B cell (primary cell): ENCODE results near the gene MCF2L. TPM values are rescaled to one million over a fixed set of nuclear protein-coding genes. Genes with fewer than 3 reads are reported as not detected.
"Not testable (repeated sequence)": the region's sequence is repeated elsewhere in the genome, so short reads cannot be mapped to it uniquely, and the experiment has no call there.

ENCODE experiments used
- ATAC-seq: fragments of 200-7000 bp; cut with Tn5 transposase; one replicate; pipeline ENCODE4 v1.10.0; 2021; ENCODE audit warnings: low read depth, mild to moderate bottlenecking, moderate number of reproducible peaks, moderate library complexity
- CTCF ChIA-PET: fragments of 350-600 bp; sonication (Branson Sonifier 250); formaldehyde crosslinking; loops from one replicate; lab custom pipeline; 2021; ENCODE audit warnings: antibody characterized with exemption, inconsistent platforms; lab: Charles Lee
- POLR2A ChIA-PET: fragments of 350-600 bp; sonication (Branson Sonifier 250); formaldehyde crosslinking; loops from one replicate; lab custom pipeline; 2021; ENCODE audit warnings: antibody characterized with exemption; lab: Charles Lee
- DNase-seq: peaks from one replicate; pipeline ENCODE4 v3.0.0; 2013
- H2AFZ ChIP-seq: 2 replicates; pipeline ENCODE4 v1.6.1; 2012; ENCODE audit warnings: mild to moderate bottlenecking, low read depth, low read length; ENCODE audit not compliant: insufficient read depth, poor library complexity, severe bottlenecking
- H3K27ac ChIP-seq, 2 donors: 1 replicate in 1 of 2; 2 replicates in 1 of 2; pipeline ENCODE4 v1.5.1; 2012 to 2013; ENCODE audit warnings: low read length in 2 of 2, mild to moderate bottlenecking in 2 of 2, moderate library complexity in 1 of 2
- H3K27me3 ChIP-seq, 4 experiments: fragments of 200-600 bp in 1 of 4; sonication (generic) in 1 of 4; replicated peaks in 1 of 4; 1 replicate in 2 of 4; 2 replicates in 2 of 4; pipeline versions ENCODE4 v1.6.1 to v1.7.0; 2013 to 2016; ENCODE audit warnings: low read length in 3 of 4, mild to moderate bottlenecking in 2 of 4, mixed read lengths in 1 of 4, moderate library complexity in 1 of 4; ENCODE audit not compliant: insufficient read depth in 4 of 4, control insufficient read depth in 3 of 4; ENCODE audit errors: control extremely low read depth in 1 of 4
- H3K36me3 ChIP-seq, 2 experiments: replicated peaks in 1 of 2; 1 replicate in 1 of 2; 2 replicates in 1 of 2; pipeline versions ENCODE4 v1.6.1 to v1.7.1; 2013; ENCODE audit warnings: low read length in 1 of 2; ENCODE audit not compliant: insufficient read depth in 2 of 2, control insufficient read depth in 1 of 2; ENCODE audit errors: control extremely low read depth in 1 of 2, extremely low read depth in 1 of 2
- H3K4me1 ChIP-seq, 2 donors: fragments of 200-600 bp in 1 of 2; sonication (generic) in 1 of 2; 1 replicate in 1 of 2; 2 replicates in 1 of 2; pipeline versions ENCODE4 v1.5.1 to v1.6.1; 2013 to 2017; ENCODE audit warnings: low read length in 2 of 2; ENCODE audit not compliant: control insufficient read depth in 2 of 2, insufficient read depth in 2 of 2
- H3K4me2 ChIP-seq: replicated peaks from 2 replicates; pipeline ENCODE3; 2012; ENCODE audit warnings: mild to moderate bottlenecking, low read depth, low read length; ENCODE audit not compliant: poor library complexity, severe bottlenecking
- H3K4me3 ChIP-seq, 5 experiments: fragments of 200-600 bp in 1 of 5; sonication (generic) in 1 of 5; 1 replicate in 3 of 5; 2 replicates in 2 of 5; pipeline versions ENCODE4 v1.5.1 to v1.7.0; 2011 to 2016; ENCODE audit warnings: low read length in 4 of 5, mild to moderate bottlenecking in 4 of 5, low read depth in 2 of 5, control low read depth in 1 of 5, moderate library complexity in 1 of 5; ENCODE audit not compliant: insufficient read depth in 1 of 5; ENCODE audit errors: control extremely low read depth in 1 of 5, extremely low read depth in 1 of 5
- H3K79me2 ChIP-seq: fragments of 200-600 bp; sonication (generic); one replicate; pipeline ENCODE4 v1.6.0; 2016; ENCODE audit warnings: low read length; ENCODE audit not compliant: control insufficient read depth, insufficient read depth
- H3K9ac ChIP-seq: fragments of 200-600 bp; sonication (generic); 2 replicates; pipeline ENCODE4 v1.6.1; 2017; ENCODE audit warnings: mild to moderate bottlenecking, low read length, moderate library complexity
- H3K9me3 ChIP-seq, 3 donors: one replicate each; pipeline versions ENCODE4 v1.6.1 to v1.7.1; 2013; ENCODE audit warnings: low read length in 2 of 3; ENCODE audit not compliant: control insufficient read depth in 2 of 3, insufficient read depth in 1 of 3; ENCODE audit errors: control extremely low read depth in 1 of 3
- H4K20me1 ChIP-seq: 2 replicates; pipeline ENCODE4 v1.6.0; 2012; ENCODE audit warnings: mild to moderate bottlenecking, low read length; ENCODE audit not compliant: insufficient read depth, control insufficient read depth, poor library complexity, severe bottlenecking
- H3K27ac Mint-ChIP-seq: one replicate; pipeline ENCODE4 v1.8.0; 2021; ENCODE audit warnings: mixed read lengths
- H3K27me3 Mint-ChIP-seq: one replicate; pipeline ENCODE4 v1.8.0; 2021; ENCODE audit warnings: mixed read lengths
- H3K4me1 Mint-ChIP-seq: one replicate; pipeline ENCODE4 v1.8.0; 2021; ENCODE audit warnings: mixed read lengths
- H3K4me3 Mint-ChIP-seq: one replicate; pipeline ENCODE4 v1.8.0; 2021; ENCODE audit warnings: mixed read lengths
- H3K9me3 Mint-ChIP-seq: one replicate; pipeline ENCODE4 v1.8.0; 2022; ENCODE audit warnings: mixed read lengths; ENCODE audit not compliant: insufficient read depth
- EZH2 ChIP-seq: IDR thresholded peaks from 2 replicates; pipeline ENCODE4 v1.6.1; 2012; ENCODE audit warnings: borderline replicate concordance, low read depth, mild to moderate bottlenecking, moderate library complexity, low read length; ENCODE audit not compliant: insufficient read depth, poor library complexity, severe bottlenecking
- WGBS: methylation state at CpG from one replicate; pipeline ENCODE4 v1.1.5; 2013; ENCODE audit warnings: missing lambda C conversion rate; ENCODE audit not compliant: insufficient coverage; 5-methylcytosine and 5-hydroxymethylcytosine counted together
- intact Hi-C: fragments of 100-400 bp; cut with micrococcal nuclease; formaldehyde crosslinking; loops from one replicate; pipeline ENCODE4 v1.10.0; 2022
- polyA plus RNA-seq: library from polyadenylated mRNA; depleted of rRNA; stranded (reverse); fragments of >200 nt; gene quantifications from 2 replicates; pipeline ENCODE4 v1.2.3, GENCODE V29; 2012
- total RNA-seq, 2 donors: library from RNA; stranded (reverse); fragments of 120-200 nt in 1 of 2; gene quantifications; 1 replicate in 1 of 2; 2 replicates in 1 of 2; pipeline versions ENCODE4 v1.2.3 to v1.2.4, GENCODE V29; 2013 to 2022
- TF ChIP-seq, protein P1 (sequence below): fragments of 200-600 bp; IDR thresholded peaks from one replicate; pipeline ENCODE4 v1.8.0; 2022; ENCODE audit warnings: antibody characterized with exemption, mild to moderate bottlenecking

MCF2L gene
- total and polyA plus RNA-seq, 2 donors (not counting 1 experiment from before 2014, with no cell fraction given), result 3.7 to 8.2 TPM

DNA sequence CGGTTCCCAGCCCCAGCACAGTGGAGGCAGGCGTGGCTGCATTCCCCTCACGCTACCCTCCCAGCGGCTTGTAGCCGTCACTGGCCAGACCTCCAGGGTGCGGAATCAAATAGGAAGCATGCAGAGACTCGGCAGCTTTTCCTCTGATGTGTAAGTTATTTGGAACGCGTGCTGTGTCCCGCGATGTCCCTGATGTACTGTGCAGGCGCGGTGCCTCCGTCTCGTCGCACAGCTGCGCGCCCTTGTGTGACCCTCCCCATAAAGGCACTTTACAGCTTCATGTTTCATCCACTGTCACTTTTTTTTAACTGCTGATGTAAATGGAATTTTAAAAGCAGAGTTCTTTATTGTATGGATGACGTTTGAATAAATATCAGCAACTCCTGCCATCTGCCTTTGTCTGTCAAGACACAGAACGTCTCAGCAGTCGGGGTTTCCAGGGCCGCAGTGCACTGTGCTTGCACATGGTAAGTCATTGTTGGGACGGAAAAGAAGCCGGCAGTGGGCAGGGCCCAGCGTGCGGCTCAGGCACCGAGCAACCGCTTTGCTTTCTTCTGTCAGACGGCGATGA is 129.2 kb downstream of the MCF2L start:
- no peak overlapping the region for H3K9ac ChIP-seq
- H3K9me3 ChIP-seq, result no peaks in the 10 kb centered on the region
- TF ChIP-seq, protein P1, sequence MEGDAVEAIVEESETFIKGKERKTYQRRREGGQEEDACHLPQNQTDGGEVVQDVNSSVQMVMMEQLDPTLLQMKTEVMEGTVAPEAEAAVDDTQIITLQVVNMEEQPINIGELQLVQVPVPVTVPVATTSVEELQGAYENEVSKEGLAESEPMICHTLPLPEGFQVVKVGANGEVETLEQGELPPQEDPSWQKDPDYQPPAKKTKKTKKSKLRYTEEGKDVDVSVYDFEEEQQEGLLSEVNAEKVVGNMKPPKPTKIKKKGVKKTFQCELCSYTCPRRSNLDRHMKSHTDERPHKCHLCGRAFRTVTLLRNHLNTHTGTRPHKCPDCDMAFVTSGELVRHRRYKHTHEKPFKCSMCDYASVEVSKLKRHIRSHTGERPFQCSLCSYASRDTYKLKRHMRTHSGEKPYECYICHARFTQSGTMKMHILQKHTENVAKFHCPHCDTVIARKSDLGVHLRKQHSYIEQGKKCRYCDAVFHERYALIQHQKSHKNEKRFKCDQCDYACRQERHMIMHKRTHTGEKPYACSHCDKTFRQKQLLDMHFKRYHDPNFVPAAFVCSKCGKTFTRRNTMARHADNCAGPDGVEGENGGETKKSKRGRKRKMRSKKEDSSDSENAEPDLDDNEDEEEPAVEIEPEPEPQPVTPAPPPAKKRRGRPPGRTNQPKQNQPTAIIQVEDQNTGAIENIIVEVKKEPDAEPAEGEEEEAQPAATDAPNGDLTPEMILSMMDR, result no peak
- no peak for TF ChIP-seq EZH2
- H3K4me2 ChIP-seq, result no peak overlapping the region
- no peak for ATAC-seq
- no peaks in the 10 kb centered on the region for H3K27me3 ChIP-seq
- Mint-ChIP-seq H3K27ac (no peak overlapping the region), H3K27me3 (peaks cover 4% of the 10 kb centered on the region), H3K4me3 (no peak overlapping the region), H3K4me1 (no peaks in the 10 kb centered on the region), H3K9me3 (no peaks in the 10 kb centered on the region)
- H4K20me1 ChIP-seq, result no peaks in the 10 kb centered on the region
- H3K79me2 ChIP-seq, result no peaks in the 10 kb centered on the region
- H3K36me3 ChIP-seq, result no peaks in the 10 kb centered on the region
- DNase-seq, result no peak
- H3K27ac ChIP-seq, result no peak overlapping the region
- H2AFZ ChIP-seq, result no peak overlapping the region
- POLR2A ChIA-PET, result no interaction called here
- H3K4me1 ChIP-seq, result no peaks in the 10 kb centered on the region
- intact Hi-C loops, result no loop called here
- H3K4me3 ChIP-seq, result no peak overlapping the region
- 95% methylated on average over 27 of the region's 30 CpGs for WGBS
- CTCF ChIA-PET, result no interaction called here

DNA sequence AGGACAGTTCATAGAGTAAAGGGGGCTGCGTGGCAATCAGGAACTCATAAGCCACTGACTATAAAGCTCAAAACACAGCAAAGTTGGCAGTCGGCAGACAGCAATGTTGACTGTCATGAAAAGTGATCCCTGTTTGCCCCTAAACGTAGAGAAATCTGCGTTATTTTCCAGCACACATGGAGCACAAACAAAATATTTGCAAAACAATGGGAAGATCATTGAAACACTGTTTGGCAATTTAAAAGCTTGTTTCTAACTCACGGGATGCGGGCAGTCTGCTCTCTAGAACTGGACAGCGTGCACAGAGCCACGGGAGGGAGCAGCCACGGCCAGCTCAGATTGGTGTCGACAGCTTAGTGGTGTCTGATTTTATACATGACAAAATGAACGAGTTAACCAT is 130.1 kb downstream of the MCF2L start:
- no peaks in the 10 kb centered on the region for H3K79me2 ChIP-seq
- no peak overlapping the region for H3K4me3 ChIP-seq
- H3K27ac ChIP-seq, result no peak overlapping the region
- ATAC-seq (no peak), DNase-seq (no peak)
- WGBS, result 95% methylated on average over 9 of the region's 11 CpGs
- H2AFZ ChIP-seq, result no peak overlapping the region
- POLR2A ChIA-PET, result no interaction called here
- CTCF ChIA-PET, result no interaction called here
- peaks cover 4% of the 10 kb centered on the region for H3K27me3 Mint-ChIP-seq
- H3K27ac Mint-ChIP-seq, result no peak overlapping the region
- H3K4me3 Mint-ChIP-seq, result no peak overlapping the region
- no peaks in the 10 kb centered on the region for H3K4me1 ChIP-seq
- intact Hi-C loops, result no loop called here
- H3K9ac ChIP-seq, result no peak overlapping the region
- no peaks in the 10 kb centered on the region for H3K27me3 ChIP-seq
- no peak for TF ChIP-seq EZH2
- TF ChIP-seq, protein P1, result no peak
- no peak overlapping the region for H3K4me2 ChIP-seq
- no peaks in the 10 kb centered on the region for H3K36me3 ChIP-seq
- H4K20me1 ChIP-seq, result no peaks in the 10 kb centered on the region
- no peaks in the 10 kb centered on the region for H3K9me3 ChIP-seq
- H3K4me1 Mint-ChIP-seq, result no peaks in the 10 kb centered on the region
- H3K9me3 Mint-ChIP-seq, result no peaks in the 10 kb centered on the region

DNA sequence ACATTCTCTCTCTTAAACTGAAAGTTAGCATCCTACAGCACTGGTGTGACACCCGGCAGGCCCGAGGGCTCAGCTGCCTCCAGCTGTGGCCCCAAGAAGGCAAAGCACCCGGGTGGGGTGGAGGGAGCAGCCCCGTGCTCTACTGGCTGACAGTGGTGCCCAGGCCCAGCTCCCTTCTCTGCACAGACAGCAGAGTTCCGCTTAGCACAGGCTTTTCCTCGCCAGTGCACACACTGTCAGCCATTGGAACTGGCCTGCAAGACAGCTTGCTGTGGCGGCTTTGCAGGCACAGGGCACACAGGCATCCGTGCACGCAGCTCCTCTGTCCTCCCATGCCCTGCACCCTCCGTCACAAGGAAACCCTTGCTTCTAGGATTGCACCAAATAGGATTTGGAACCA is 133.3 kb downstream of the MCF2L start:
- H3K79me2 ChIP-seq, DNase-seq, H4K20me1 ChIP-seq, H3K4me1 ChIP-seq, H3K9me3 ChIP-seq, intact Hi-C loops, H3K27ac ChIP-seq, H3K27me3 ChIP-seq, H3K4me1 Mint-ChIP-seq, H3K4me2 ChIP-seq, H3K9ac ChIP-seq, ATAC-seq, POLR2A ChIA-PET, CTCF ChIA-PET, H3K36me3 ChIP-seq, H3K27ac Mint-ChIP-seq, H2AFZ ChIP-seq, H3K4me3 ChIP-seq, H3K9me3 Mint-ChIP-seq, H3K4me3 Mint-ChIP-seq, H3K27me3 Mint-ChIP-seq: not testable (repeated sequence)
- 83% methylated on average over 10 of the region's 10 CpGs for WGBS
